GM18873 (cell line): ENCODE data around the gene CHTF8.
"Not testable (repeated sequence)": the region's sequence is repeated elsewhere in the genome, so short reads cannot be mapped to it uniquely, and the experiment has no call there.

Source experiments
- ATAC-seq: cut with Tn5 transposase; IDR thresholded peaks from one replicate; pipeline ENCODE4 v1.9.1; 2021; ENCODE audit warnings: mild to moderate bottlenecking, moderate library complexity, moderate number of reproducible peaks; ENCODE audit not compliant: unreplicated experiment, low FRiP score

The CHTF8 gene

GRCh38 chr16:69141014-69141413 lies 8.6 kb upstream of the CHTF8 start:
- no peak for ATAC-seq

- not testable (repeated sequence) for ATAC-seq
Observed at GRCh38 chr16:69139464-69139863, 7.1 kb upstream of the CHTF8 start.

GRCh38 chr16:69138608-69139007 lies 6.2 kb upstream of the CHTF8 start:
- ATAC-seq, result no peak

GRCh38 chr16:69133373-69133954 lies 1.1 kb upstream of the CHTF8 start:
- no peak for ATAC-seq

GRCh38 chr16:69131839-69132423 lies 457 bp downstream of the CHTF8 start:
- ATAC-seq, result no peak

GRCh38 chr16:69131167-69131838 lies 1.1 kb downstream of the CHTF8 start:
- ATAC-seq, result no peak

GRCh38 chr16:69130461-69130860 lies 1.9 kb downstream of the CHTF8 start:
- no peak for ATAC-seq

- no peak for ATAC-seq
Observed at GRCh38 chr16:69127966-69128510, 4.3 kb downstream of the CHTF8 start.

- ATAC-seq, result not testable (repeated sequence)
Observed at GRCh38 chr16:69126801-69127200, 5.6 kb downstream of the CHTF8 start.

- no peak for ATAC-seq
Observed at GRCh38 chr16:69126221-69126620, 6.2 kb downstream of the CHTF8 start.

GRCh38 chr16:69124961-69125360 lies 7.4 kb downstream of the CHTF8 start:
- ATAC-seq, result not testable (repeated sequence)

- not testable (repeated sequence) for ATAC-seq
Observed at GRCh38 chr16:69124406-69124805, 8.0 kb downstream of the CHTF8 start.

- no peak for ATAC-seq
Observed at GRCh38 chr16:69123910-69124309, 8.5 kb downstream of the CHTF8 start.

- no peak for ATAC-seq
Observed at GRCh38 chr16:69120096-69120664, 12.2 kb downstream of the CHTF8 start.

GRCh38 chr16:69119536-69119935 lies 12.9 kb downstream of the CHTF8 start:
- ATAC-seq, result no peak

- ATAC-seq, result no peak
Observed at GRCh38 chr16:69118994-69119393, 13.4 kb downstream of the CHTF8 start.

GRCh38 chr16:69118468-69118867 lies 13.9 kb downstream of the CHTF8 start:
- ATAC-seq, result no peak

GRCh38 chr16:69116906-69117305 lies 15.5 kb downstream of the CHTF8 start:
- no peak for ATAC-seq

GRCh38 chr16:69116256-69116875 lies 16.0 kb downstream of the CHTF8 start:
- no peak for ATAC-seq

GRCh38 chr16:69115837-69116236 lies 16.6 kb downstream of the CHTF8 start:
- no peak for ATAC-seq

GRCh38 chr16:69115361-69115760 lies 17.0 kb downstream of the CHTF8 start:
- no peak for ATAC-seq
